Parietal lobe (tissue), 2 donors: Measurements from ENCODE around the gene INO80D. TPM values are rescaled to one million over a fixed set of nuclear protein-coding genes. Genes with fewer than 3 reads are reported as not detected.

ENCODE experiments used
- small RNA-seq: library from RNA; depleted of rRNA; stranded (forward); fragments of <200 nt; gene quantifications from one replicate; pipeline ENCODE3, GENCODE V24; 2014; ENCODE audit warnings: low replicate concordance
- total RNA-seq: library from RNA; depleted of rRNA; stranded (reverse); fragments of >200 nt; gene quantifications from one replicate; pipeline ENCODE4 v1.2.3, GENCODE V29; 2014

Gene INO80D
- total RNA-seq = 40.7 TPM

GRCh38 chr2:206085742-206086445 is at the start of gene INO80D:
TSS of gene INO80D (minus strand) at chr2:206086174. CDS start at chr2:206063016, 23,158 bp downstream.

Small RNAs within 50 kb of the gene (small RNA-seq; reads per million reads assigned to genes)
- gene RF00006 = not detected
- gene RF00019 = not detected

Other genes starting within 250 kb of the INO80D start
- 97.7 TPM for gene NDUFS1, start 73.3 kb upstream of the INO80D start, total RNA-seq
- gene EEF1B2, start 73.7 kb upstream of the INO80D start, total RNA-seq = 376 TPM
- 34.4 TPM for gene ZDBF2, start 188.5 kb upstream of the INO80D start, total RNA-seq